NOMO-1 (cell line): Measurements from ENCODE around the gene CADPS.

Experiments
- DNase-seq, 2 experiments: peaks; one replicate each; lab custom pipeline; 2025; ENCODE audit not compliant: unreplicated experiment in 2 of 2; lab: John Stamatoyannopoulos, UW

CADPS gene

GRCh38 chr3:62378921-62379320 lies 496.3 kb downstream of the CADPS start:
- DNase-seq: no peak

GRCh38 chr3:62378311-62378789 lies 496.9 kb downstream of the CADPS start:
- DNase-seq: no peak

DNA sequence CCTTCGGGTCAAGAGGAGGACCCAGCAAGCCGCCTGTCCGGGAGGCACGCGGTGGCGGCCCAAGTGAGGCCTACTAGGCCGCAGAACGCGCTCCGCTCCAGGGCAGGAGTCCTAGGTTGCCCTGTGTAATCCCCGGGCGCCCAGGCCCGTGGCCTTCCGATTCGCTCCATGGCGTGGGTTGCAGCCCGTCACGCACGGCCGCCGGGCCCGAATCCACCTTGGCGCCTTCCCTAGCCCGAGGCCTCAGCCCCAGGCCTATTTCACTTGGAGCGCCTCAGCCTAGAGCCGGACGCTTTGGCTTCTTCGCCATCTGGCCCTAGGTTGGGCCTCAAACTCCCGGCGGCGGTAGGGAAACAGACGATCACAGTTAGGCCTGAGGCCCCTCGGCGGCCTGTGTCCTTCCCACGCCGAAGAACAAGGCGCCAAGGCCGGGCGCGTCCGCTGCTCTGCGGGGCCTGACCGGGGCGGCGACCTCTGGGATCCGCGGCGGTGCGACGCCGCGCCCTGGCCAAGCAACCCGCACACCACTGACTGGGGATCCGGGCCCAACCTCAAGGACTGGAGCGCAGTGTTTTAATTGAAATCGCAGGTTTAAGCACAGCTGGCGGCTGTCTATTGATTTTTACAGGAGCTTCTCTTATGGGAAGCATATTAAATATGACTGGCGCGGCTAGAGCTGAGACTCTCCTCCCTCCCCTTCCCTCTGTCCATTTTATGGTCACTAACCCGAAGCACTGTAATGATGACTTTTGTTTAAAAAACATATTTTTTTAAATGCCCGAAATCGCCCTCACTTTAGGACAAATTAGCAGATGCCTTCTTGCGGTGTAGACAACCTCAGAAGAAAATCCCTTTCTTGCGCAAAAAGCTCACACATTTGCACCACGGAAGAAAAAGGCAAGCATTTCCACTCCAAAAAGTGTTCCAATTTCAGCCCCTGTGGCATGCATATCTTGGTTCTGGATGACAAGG lies 498.0 kb downstream of the CADPS start:
- DNase-seq: no peak

GRCh38 chr3:62376454-62376720 lies 498.8 kb downstream of the CADPS start:
- DNase-seq: no peak

GRCh38 chr3:62375655-62376453 lies 499.4 kb downstream of the CADPS start:
- no peak for DNase-seq

GRCh38 chr3:62374341-62375218 lies 500.6 kb downstream of the CADPS start:
- DNase-seq: no peak

- no peak for DNase-seq
Observed at GRCh38 chr3:62373714-62374333, 501.4 kb downstream of the CADPS start.

DNA sequence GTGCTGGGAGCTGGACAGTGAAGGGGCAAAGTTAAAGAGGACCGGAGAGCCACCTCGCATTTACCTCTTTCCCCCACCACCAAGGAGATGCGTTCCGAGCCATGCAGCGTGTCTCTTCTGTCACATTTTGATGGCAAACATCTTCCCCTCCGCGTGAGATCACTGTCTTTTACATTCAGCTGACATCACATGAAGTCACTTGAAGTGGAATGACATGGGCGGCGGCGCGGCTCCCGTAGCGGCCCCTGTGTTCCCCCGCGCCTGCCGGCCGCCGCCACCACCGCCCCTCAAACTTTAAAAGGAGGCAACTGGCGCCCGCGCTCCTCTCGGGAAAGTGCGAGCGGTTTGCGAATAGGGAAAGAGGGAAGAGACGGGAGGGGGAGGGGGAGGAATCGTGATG lies 502.0 kb downstream of the CADPS start, which contains the start of gene FEZF2:
Gene FEZF2 (minus strand): TSS at position 336 of the 400 bp plus-strand sequence. CDS start 682 bp downstream, outside the sequence.
- no peak for DNase-seq

DNA sequence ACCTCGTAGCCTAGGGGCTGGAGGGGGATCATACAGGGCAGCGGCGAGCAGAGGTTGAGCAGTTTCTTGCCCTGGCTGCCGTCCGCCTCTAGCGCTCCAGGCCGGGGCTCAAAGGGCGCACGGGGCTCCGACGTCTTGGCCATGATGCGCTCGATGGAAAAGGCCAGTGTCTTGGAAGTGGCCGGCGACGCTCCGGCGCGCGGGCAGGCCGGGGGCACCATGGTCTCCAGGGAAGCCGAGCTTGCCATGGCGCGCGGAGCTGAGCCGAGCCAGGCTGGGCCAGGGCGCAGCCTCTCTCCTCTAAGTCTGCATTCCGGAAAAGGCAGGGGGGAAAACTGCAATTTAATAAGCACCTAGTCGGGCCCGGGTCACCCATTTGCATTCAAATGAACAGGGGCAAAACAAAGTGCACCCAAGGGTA lies 502.6 kb downstream of the CADPS start:
- DNase-seq: no peak

- DNase-seq: no peak
Observed at GRCh38 chr3:62371720-62372591, 503.3 kb downstream of the CADPS start.

- DNase-seq: no peak
Observed at GRCh38 chr3:62370858-62371719, 504.1 kb downstream of the CADPS start.

DNA sequence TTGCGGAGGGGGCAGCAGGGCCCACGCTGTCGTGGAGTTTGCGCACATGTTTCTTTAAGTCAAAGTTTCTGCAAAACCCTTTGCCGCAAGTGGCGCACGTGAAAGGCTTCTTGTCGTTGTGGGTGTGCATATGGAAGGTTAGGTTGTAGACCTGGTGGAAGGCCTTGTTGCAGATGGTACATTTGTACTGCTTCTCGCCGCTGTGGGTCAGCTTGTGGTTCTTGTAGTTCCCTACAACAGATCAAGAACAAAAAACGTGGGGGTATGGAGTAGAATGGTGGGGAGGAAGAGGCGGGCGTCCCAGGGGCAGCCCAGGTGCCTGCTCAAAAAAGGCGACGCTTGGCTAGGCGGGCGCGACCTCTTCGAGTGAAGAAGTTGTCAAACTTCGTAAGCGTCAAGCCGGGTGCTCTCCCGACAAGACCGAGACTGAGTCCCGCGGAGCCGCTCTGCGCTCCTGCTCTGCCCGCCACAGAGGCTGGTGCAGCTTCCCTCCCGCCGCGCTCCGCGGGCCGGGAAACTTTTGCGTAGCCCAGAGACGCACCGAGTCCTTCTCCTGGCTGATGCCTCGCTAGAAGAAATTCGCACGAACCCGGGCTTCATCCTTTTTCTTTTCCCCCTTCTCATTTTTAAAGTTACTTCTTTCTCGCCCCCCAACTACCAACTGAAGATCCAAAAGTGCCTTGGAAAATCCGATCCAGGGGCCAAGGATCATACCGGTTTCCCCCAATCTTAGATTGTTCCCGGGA lies 504.9 kb downstream of the CADPS start:
- DNase-seq: no peak

- no peak for DNase-seq
Observed at GRCh38 chr3:62369476-62369743, 505.8 kb downstream of the CADPS start.

DNA sequence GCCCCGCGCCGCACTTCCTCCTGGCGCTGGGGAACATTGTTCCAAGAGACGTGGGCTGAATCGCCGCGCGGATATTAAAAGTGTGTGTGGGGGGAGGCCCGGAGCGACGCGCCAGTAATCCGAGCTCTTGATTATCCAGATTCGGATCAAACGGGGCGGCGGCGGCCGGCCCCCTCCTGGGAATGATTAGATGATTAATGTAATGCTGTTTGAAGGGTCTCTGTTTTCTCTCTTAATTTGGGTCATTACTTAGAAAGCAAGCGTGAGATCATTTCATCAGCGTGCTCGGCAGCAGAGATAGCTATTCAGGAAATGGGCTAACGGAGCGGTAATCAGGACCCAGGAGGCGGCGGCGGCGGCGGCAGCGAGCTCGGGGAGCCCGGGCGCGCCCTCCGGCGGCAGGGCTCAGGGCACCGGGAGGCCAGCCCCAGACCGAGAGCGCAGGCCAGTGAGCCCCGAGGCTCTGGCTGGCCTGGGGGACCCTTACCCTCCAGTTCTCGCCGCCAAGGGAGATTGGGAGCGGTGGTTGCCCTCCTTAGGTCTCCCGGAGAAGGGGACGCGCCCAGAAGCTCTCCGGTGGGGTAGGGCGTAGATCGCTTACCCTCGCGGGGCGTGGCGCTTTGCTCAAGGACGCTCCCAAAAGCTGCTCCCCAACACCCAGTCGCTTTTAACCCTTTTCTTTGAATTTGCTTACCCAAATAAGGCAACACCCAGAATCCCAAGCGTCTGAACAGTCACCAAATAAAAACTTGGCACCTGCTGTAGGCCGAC lies 506.3 kb downstream of the CADPS start:
- DNase-seq: no peak

- DNase-seq: no peak
Observed at GRCh38 chr3:62368290-62368704, 506.9 kb downstream of the CADPS start.

- DNase-seq: no peak
Observed at GRCh38 chr3:62367763-62368195, 507.4 kb downstream of the CADPS start.

GRCh38 chr3:62366126-62366484 lies 509.1 kb downstream of the CADPS start:
- no peak for DNase-seq
